GM06990 (cell line): Measurements from ENCODE around the gene RTN4R.

Experiments used
- DNase-seq: peaks from one replicate; pipeline ENCODE4 v3.0.0-alpha.2; 2011; ENCODE audit not compliant: insufficient read length; ENCODE audit errors: extremely low read depth
- H3K27me3 ChIP-seq: replicated peaks from 2 replicates; pipeline ENCODE4 v1.6.0; 2011; ENCODE audit warnings: low read length; ENCODE audit not compliant: control insufficient read depth, insufficient read depth
- H3K36me3 ChIP-seq: 2 replicates; pipeline ENCODE4 v1.5.1; 2011; ENCODE audit warnings: low read length; ENCODE audit not compliant: control insufficient read depth, insufficient read depth
- H3K4me3 ChIP-seq: replicated peaks from 2 replicates; pipeline ENCODE4 v1.5.1; 2011; ENCODE audit warnings: low read depth, mild to moderate bottlenecking, control low read depth, low read length
- CTCF ChIP-seq: IDR thresholded peaks from 2 replicates; pipeline ENCODE4 v1.5.1; 2011; ENCODE audit warnings: low read length, control low read depth, mild to moderate bottlenecking, inconsistent platforms; ENCODE audit not compliant: insufficient read depth, poor library complexity, severe bottlenecking

RTN4R gene

GRCh38 chr22:20257212-20258020, 10.7 kb downstream of the RTN4R start:
- Histone ChIP-seq H3K36me3 (no peaks in the 10 kb centered on the region), H3K27me3 (no peaks in the 10 kb centered on the region), H3K4me3 (no peak overlapping the region)
- TF ChIP-seq CTCF = no peak
- no peak for DNase-seq

GRCh38 chr22:20256551-20257211, 11.4 kb downstream of the RTN4R start:
- H3K27me3 ChIP-seq = no peaks in the 10 kb centered on the region
- H3K4me3 ChIP-seq = no peak overlapping the region
- H3K36me3 ChIP-seq = no peaks in the 10 kb centered on the region
- no peak for DNase-seq
- no peak for TF ChIP-seq CTCF

- Histone ChIP-seq H3K4me3 (no peak overlapping the region), H3K27me3 (no peaks in the 10 kb centered on the region), H3K36me3 (no peaks in the 10 kb centered on the region)
- DNase-seq = no peak
- no peak for TF ChIP-seq CTCF
Observed at GRCh38 chr22:20256027-20256426, 12.1 kb downstream of the RTN4R start.

- no peak for DNase-seq
- Histone ChIP-seq H3K27me3 (no peaks in the 10 kb centered on the region), H3K36me3 (no peaks in the 10 kb centered on the region), H3K4me3 (no peak overlapping the region)
- no peak for TF ChIP-seq CTCF
Observed at GRCh38 chr22:20254975-20255946, 12.9 kb downstream of the RTN4R start.

GRCh38 chr22:20253161-20253560, 15.0 kb downstream of the RTN4R start:
- no peak for DNase-seq
- H3K4me3 ChIP-seq = no peak overlapping the region
- no peak for TF ChIP-seq CTCF
- H3K36me3 ChIP-seq = no peaks in the 10 kb centered on the region
- no peaks in the 10 kb centered on the region for H3K27me3 ChIP-seq
